ENCODE results near the gene ARHGAP22.
A peak's percentile ranks its signal among the peaks of the same experiment; 100 is the strongest.

ARHGAP22 gene

DNA sequence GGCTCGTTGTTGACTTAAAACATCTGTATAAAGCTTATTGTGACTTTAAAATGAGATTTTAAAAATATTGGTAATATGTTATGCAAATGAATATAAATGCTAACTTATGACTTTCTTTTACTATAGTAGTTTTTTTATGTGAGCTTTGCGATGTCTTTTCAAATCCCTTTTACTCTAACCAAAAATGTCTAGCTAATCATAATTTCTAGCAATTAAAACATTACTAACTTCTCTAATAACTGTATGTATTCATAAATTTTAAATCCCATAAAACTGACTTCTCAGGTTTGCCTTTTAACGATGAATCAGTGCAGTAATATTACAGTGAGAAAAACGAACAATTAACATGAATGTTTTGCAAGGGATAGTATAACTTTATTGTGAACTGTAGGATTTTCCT, 185.2 kb downstream of the ARHGAP22 start:
- H3K27me3 ChIP-seq (ENCODE audit: insufficient read depth, poor library complexity, severe bottlenecking), result no peaks in the 10 kb centered on the region
- peaks cover 28% of the 10 kb centered on the region for H3K4me1 ChIP-seq (ENCODE audit: insufficient read depth, poor library complexity, severe bottlenecking)
- H3K27ac ChIP-seq (ENCODE audit: poor library complexity, severe bottlenecking), result no peak overlapping the region
- peaks cover 3% of the 10 kb centered on the region for H3K9me3 ChIP-seq (ENCODE audit: severe bottlenecking)
- TF ChIP-seq, protein P1, sequence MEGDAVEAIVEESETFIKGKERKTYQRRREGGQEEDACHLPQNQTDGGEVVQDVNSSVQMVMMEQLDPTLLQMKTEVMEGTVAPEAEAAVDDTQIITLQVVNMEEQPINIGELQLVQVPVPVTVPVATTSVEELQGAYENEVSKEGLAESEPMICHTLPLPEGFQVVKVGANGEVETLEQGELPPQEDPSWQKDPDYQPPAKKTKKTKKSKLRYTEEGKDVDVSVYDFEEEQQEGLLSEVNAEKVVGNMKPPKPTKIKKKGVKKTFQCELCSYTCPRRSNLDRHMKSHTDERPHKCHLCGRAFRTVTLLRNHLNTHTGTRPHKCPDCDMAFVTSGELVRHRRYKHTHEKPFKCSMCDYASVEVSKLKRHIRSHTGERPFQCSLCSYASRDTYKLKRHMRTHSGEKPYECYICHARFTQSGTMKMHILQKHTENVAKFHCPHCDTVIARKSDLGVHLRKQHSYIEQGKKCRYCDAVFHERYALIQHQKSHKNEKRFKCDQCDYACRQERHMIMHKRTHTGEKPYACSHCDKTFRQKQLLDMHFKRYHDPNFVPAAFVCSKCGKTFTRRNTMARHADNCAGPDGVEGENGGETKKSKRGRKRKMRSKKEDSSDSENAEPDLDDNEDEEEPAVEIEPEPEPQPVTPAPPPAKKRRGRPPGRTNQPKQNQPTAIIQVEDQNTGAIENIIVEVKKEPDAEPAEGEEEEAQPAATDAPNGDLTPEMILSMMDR (IDR thresholded peaks at IDR 0.05; ENCODE audit: poor library complexity, severe bottlenecking), result no peak
- no peaks in the 10 kb centered on the region for H3K36me3 ChIP-seq (ENCODE audit: low read depth)
- DNase-seq (ENCODE audit: low spot score) (no peak), ATAC-seq (ENCODE audit: low read depth) (no peak)
- no peak overlapping the region for H3K4me3 ChIP-seq (ENCODE audit: severe bottlenecking)

DNA sequence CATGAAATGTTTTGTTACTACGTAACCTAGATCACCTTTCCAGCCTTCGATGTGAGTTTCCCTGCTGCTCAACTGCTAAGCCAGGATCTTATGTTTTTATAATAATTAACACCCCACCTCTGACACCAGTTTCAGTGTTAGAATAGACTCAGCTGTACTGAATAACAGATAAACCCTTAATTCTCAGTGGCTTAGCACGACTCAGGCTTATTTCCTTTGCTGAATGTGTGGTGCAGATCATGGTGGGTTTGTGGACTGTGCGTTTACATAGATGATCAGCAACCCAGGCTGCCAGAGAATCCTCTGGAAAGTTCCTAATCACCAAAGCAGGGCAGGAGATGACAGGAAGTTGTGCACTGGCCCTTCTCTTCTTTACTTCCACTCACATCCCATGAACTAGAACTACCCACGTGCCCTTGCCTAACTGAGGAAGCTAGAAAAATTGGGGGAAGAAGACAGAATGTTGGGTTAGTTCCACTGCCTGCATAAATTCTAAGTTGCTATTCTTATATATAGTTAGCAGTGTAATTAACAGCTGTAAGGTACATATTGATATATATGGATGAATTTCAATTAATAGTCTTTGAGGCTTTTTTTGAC, 186.6 kb downstream of the ARHGAP22 start:
- ATAC-seq (ENCODE audit: low read depth) (no peak), DNase-seq (ENCODE audit: low spot score) (no peak)
- TF ChIP-seq, protein P1 (IDR thresholded peaks at IDR 0.05; ENCODE audit: poor library complexity, severe bottlenecking), result no peak
- Histone ChIP-seq H3K4me3 (ENCODE audit: severe bottlenecking) (no peak overlapping the region), H3K9me3 (ENCODE audit: severe bottlenecking) (peaks cover 3% of the 10 kb centered on the region), H3K27ac (ENCODE audit: poor library complexity, severe bottlenecking) (peak overlapping the region; percentile 28), H3K27me3 (ENCODE audit: insufficient read depth, poor library complexity, severe bottlenecking) (no peaks in the 10 kb centered on the region), H3K4me1 (ENCODE audit: insufficient read depth, poor library complexity, severe bottlenecking) (peaks cover 30% of the 10 kb centered on the region), H3K36me3 (ENCODE audit: low read depth) (no peaks in the 10 kb centered on the region)

DNA sequence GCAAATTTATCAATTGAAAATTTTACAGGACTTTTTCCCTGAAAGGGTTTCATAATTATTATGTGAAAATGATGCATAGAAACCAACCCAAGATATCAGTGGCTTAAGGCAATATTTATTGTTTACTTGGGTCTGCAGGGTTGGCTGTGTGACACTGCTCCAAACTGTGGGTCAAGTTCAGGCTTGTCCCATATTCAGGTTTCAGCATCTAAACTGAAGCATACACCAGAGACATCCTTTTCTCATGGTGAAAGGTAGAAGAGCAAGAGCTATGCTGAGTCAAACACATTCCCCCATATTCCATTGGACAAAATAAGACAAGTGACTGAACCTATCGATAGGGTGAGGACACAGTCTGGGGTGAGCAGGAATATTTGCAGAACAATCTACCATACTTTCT, 187.5 kb downstream of the ARHGAP22 start:
- TF ChIP-seq, protein P1 (IDR thresholded peaks at IDR 0.05; ENCODE audit: poor library complexity, severe bottlenecking), result no peak
- H3K4me1 ChIP-seq (ENCODE audit: insufficient read depth, poor library complexity, severe bottlenecking), result peaks cover 30% of the 10 kb centered on the region
- no peak for DNase-seq (ENCODE audit: low spot score)
- H3K4me3 ChIP-seq (ENCODE audit: severe bottlenecking), result no peak overlapping the region
- H3K9me3 ChIP-seq (ENCODE audit: severe bottlenecking), result peaks cover 3% of the 10 kb centered on the region
- H3K27ac ChIP-seq (ENCODE audit: poor library complexity, severe bottlenecking), result peak overlapping the region; percentile 28
- peaks cover 9% of the 10 kb centered on the region for H3K36me3 ChIP-seq (ENCODE audit: low read depth)
- peak; percentile 47; the same call in 2 of the 3 replicates for ATAC-seq (ENCODE audit: low read depth)
- H3K27me3 ChIP-seq (ENCODE audit: insufficient read depth, poor library complexity, severe bottlenecking), result no peaks in the 10 kb centered on the region

DNA sequence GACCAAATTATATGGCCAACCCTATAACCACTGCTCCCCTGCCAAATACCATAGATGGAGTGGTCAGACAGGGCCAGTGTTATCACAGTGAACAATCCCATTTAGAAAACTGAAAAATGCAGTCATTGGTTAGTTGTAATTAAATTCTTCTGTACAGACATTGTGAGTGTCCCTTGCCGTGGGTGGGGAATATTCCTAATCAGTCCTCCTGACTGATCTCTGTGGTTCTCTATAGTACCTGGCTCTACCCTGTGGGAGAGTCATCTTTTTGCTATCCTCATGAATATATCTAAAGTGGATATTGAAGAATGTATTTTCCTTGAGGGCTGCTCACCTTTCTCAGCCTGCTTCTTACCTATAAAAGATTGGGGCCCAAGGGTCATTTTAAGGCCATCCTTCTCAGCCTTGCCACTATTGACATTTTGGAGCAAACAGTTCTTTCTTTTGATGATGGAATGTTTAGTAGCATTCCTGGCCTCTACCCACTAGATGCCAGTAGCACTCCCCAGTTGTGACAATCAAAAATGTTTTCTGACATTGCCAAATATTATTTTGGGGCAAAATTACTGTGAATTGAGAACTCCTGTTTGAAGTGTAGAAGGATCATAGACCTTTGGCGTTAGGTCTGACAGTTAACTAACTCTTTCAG, 188.2 kb downstream of the ARHGAP22 start:
- no peaks in the 10 kb centered on the region for H3K27me3 ChIP-seq (ENCODE audit: insufficient read depth, poor library complexity, severe bottlenecking)
- DNase-seq (ENCODE audit: low spot score) (no peak), ATAC-seq (ENCODE audit: low read depth) (no peak)
- H3K9me3 ChIP-seq (ENCODE audit: severe bottlenecking), result peaks cover 3% of the 10 kb centered on the region
- TF ChIP-seq, protein P1 (IDR thresholded peaks at IDR 0.05; ENCODE audit: poor library complexity, severe bottlenecking), result peak; percentile 22
- H3K36me3 ChIP-seq (ENCODE audit: low read depth), result peaks cover 14% of the 10 kb centered on the region
- no peak overlapping the region for H3K4me3 ChIP-seq (ENCODE audit: severe bottlenecking)
- H3K27ac ChIP-seq (ENCODE audit: poor library complexity, severe bottlenecking), result peak overlapping the region; percentile 28
- H3K4me1 ChIP-seq (ENCODE audit: insufficient read depth, poor library complexity, severe bottlenecking), result peaks cover 30% of the 10 kb centered on the region

DNA sequence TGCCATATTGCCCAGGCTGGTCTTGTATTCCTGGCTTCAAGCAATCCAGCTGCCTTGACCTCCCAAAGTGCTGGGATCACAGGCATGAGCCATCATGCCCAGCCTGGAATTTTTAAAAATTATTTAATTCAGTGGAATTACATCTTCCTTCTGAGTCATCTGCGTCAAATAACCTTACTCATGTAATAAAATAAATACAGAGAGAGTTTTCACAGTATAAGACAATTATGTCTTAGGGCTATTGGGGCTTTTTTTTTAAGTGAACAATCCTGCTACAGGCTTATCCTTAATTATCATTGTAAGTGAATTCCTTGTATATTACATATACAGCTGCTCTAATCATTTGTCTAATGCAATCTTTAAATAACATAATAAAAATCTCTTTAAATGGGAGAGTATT, 190.1 kb downstream of the ARHGAP22 start:
- TF ChIP-seq, protein P1 (IDR thresholded peaks at IDR 0.05; ENCODE audit: poor library complexity, severe bottlenecking), result no peak
- Histone ChIP-seq H3K9me3 (ENCODE audit: severe bottlenecking) (peaks cover 3% of the 10 kb centered on the region), H3K4me3 (ENCODE audit: severe bottlenecking) (no peak overlapping the region), H3K36me3 (ENCODE audit: low read depth) (peaks cover 14% of the 10 kb centered on the region), H3K4me1 (ENCODE audit: insufficient read depth, poor library complexity, severe bottlenecking) (peaks cover 28% of the 10 kb centered on the region), H3K27me3 (ENCODE audit: insufficient read depth, poor library complexity, severe bottlenecking) (no peaks in the 10 kb centered on the region), H3K27ac (ENCODE audit: poor library complexity, severe bottlenecking) (peak overlapping the region; percentile 48)
- ATAC-seq (ENCODE audit: low read depth) (peak; percentile 80), DNase-seq (ENCODE audit: low spot score) (no peak)
